PC-9 (cell line): ENCODE measurements around the gene CFAP46.

Experiments used
- CTCF ChIP-seq: fragments of 200-600 bp; sonication (generic); conservative IDR thresholded peaks from 2 replicates; pipeline ENCODE4 v1.6.1; 2017; ENCODE audit warnings: mixed run types, antibody characterized with exemption, mild to moderate bottlenecking, moderate library complexity
- EZH2 ChIP-seq: fragments of 200-600 bp; sonication (generic); IDR thresholded peaks from 2 replicates; pipeline ENCODE4 v1.8.0; 2017; ENCODE audit warnings: antibody characterized with exemption, low read depth

- no peak for TF ChIP-seq CTCF
- no peak for TF ChIP-seq EZH2
Observed at GRCh38 chr10:132774181-132774901, 168.0 kb downstream of the CFAP46 start.
